HG03342 (cell line): ENCODE results near the gene SLC26A4.
"Not testable (repeated sequence)": the region's sequence is repeated elsewhere in the genome, so short reads cannot be mapped to it uniquely, and the experiment has no call there.

Source experiments
- ATAC-seq: cut with Tn5 transposase; IDR thresholded peaks from one replicate; pipeline ENCODE4 v1.9.1; 2021; ENCODE audit warnings: mild to moderate bottlenecking, moderate library complexity; ENCODE audit not compliant: unreplicated experiment

The SLC26A4 gene

DNA sequence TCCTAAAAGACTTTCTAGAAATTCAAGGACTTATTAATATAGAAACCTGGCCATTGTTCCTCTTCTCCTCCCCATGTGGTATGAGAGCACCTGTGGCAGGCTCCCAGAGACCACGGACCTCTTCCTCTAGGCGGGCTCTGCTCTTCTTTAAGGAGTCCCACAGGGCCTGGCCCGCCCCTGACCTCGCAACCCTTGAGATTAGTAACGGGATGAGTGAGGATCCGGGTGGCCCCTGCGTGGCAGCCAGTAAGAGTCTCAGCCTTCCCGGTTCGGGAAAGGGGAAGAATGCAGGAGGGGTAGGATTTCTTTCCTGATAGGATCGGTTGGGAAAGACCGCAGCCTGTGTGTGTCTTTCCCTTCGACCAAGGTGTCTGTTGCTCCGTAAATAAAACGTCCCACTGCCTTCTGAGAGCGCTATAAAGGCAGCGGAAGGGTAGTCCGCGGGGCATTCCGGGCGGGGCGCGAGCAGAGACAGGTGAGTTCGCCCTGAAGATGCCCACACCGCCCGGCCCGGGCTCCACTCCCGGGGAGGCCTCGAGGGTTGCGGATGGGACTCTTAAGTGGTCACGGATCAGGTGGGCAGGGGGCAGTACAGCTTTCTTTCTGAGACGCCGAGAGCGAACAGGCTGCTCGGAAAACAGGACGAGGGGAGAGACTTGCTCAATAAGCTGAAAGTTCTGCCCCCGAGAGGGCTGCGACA lies at the start of gene SLC26A4:
Gene SLC26A4 (plus strand): TSS at position 448 of the 700 bp plus-strand sequence. CDS start 814 bp downstream, outside the sequence.
- peak; percentile 59 for ATAC-seq

DNA sequence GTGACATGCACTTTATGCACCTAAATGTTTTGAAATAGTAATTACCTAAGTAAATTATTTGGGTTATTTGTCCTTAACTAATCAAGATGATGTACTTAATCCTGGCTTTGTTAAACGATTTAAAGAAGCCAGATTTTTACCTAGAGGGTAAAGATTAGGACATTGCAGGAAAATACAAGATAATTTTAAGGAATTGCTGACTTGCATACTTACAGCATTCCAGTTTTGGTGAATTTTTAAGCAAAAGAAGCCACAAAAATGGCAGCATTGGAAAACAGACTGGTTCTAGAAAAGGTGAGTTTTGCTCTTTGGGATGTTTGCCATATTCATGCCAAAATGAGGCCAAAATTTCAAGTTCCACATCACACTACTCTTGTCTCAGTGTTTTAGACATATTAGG lies 47.2 kb upstream of the SLC26A4 start:
- no peak for ATAC-seq

DNA sequence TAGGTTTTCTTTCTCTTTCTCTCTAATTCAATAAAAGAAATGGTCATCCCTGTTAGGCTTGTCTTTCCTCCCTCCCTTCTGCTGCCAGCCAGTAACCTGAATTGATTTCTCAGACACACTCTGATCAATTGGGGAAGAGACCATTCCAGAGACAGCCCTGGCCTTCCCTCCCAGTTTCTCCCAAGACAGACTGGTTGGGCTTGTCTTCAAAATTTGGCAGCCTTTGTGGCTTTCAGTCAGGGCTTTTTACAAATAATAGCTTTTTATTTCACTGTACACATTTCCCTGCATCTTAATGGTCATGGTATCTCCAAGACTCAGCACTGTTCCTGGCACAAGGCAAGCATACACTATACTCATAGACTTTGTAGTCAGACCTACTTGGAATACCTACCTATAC lies 46.7 kb upstream of the SLC26A4 start:
- no peak for ATAC-seq

DNA sequence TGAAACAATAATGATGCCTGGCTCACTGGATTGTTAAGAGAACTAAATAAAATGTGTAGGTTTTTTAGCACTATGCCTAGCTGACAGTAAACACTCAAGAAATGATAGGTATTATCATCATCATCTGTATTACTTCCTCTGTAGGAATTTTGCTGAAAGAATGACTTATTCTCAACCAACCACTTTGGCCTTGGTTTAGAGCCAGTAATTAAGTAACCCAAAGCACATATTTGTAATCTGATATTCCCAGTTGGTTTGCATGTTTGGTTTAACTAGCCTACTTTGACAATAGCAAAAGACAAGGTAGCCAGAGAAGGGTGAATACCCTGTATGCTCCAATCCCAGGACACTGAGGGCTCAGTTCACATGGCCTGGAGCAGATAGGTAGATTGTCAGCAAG lies 46.2 kb upstream of the SLC26A4 start:
- ATAC-seq: no peak

DNA sequence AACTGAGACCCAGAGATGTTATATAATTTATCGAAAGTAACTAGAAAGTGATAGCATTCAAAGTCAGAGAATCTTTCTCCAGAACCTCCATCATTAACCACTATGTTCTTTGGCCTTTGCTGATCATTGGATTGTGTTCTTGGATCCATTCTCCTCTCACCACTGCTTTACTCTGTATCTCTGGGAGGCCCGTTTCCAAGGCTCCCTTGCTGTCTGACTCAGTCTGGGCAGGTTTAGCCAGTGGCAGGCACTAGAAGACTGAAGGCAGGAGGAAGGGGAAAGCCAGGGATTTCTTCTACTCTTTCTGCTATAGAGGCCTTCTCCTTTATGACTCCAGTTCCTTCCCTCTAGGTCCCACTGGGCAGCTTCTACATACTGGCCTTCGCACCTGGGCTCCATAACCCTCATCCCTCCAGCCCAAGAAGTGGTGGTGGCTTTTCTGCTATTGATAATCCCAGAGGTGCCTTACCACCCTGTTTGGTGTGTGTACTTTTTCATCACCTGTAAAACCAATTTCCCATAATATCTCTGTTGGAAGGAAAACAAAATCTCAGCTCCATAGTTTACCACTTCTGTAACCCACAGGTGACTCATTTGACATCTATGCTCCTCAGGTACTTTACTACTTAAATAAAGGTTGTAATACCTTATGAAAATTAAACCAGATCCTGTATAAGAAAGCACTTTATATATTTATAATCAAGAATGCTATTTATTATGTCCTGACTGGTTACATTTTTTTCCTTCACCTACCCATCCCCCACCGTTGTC lies 44.5 kb upstream of the SLC26A4 start:
- ATAC-seq: no peak

DNA sequence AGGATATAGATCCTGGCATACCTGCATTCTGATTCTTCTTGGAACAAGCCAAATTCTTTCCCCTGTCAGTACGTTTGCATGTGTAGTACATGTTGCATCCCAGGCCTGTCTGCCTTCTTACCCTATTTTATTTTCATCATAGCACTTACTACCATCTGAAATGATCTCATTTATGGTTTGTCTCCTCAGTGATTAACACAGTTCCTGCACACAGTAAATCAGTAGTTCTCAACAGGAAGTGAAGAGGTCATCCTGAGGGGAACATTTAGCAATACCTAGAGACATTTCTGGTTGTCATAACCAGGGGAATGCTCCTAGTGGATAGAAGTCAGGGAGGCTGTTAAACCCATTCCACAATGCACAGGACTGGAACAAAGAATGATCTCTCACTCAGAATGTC lies 38.2 kb upstream of the SLC26A4 start:
- ATAC-seq: peak; percentile 40

DNA sequence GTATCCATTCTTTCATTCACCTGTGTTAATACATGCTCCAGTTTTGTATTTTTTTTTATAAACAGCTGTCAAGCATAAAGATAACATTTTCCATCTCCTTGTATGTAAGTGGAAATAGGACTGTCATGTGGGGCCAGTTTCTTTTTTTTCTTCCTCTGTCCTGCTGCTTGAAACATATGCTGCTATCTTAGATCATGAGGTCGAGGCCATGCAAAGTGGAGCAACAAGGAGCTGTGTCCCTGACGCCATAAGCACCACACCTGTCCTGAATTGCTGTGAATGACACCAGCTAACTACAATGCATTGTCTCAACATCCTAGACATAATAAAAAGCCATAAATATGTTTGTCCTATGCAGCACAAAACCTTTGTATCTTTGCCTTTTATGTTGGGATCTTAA lies 37.7 kb upstream of the SLC26A4 start:
- no peak for ATAC-seq

DNA sequence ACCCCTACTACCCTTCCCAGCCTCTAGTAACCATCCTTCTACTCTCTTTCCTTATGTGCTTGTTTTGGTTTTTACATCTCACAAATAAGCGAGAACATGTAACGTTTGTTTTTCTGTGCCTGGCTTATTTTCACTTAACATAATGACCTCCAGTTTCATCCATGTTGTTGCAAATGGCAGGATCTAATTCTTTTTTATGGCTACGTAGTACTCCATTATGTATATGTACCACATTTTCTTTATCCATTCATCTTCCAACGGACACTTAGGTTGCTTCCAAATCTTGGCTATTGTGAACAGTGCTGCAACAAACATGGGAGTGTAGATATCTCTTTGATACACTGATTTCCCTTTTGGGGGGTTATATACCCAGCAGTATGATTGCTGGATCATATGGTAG lies 33.6 kb upstream of the SLC26A4 start:
- ATAC-seq: no peak

DNA sequence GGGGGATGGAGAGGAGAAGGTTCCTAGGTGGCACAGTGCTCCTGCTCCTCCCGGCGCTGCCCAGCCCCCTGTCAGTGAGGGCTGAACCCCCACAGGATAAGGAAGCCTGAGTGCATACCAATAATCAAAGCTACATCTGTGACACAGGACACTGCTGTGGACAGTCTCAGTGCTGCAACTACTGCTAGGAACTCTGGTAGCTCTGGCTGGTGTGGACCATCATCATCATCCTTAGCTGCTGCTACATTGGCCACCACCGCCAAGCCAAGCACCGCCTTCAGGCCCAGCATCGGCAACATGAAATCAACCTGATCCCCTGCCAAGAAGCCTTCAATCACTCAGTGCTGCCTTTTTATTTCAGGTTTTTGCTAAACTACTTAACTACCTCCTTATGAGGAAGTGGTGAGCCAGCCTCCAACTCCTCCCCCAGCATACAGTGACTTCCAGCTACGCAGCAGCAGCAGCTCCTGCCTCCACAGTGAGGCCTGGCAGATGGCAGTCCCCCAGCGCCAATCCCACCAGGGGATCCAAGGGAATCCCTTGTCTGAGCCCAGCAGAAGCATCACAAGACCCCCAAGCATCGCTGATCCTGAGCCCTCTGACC lies 32.1 kb upstream of the SLC26A4 start:
- ATAC-seq: no peak

DNA sequence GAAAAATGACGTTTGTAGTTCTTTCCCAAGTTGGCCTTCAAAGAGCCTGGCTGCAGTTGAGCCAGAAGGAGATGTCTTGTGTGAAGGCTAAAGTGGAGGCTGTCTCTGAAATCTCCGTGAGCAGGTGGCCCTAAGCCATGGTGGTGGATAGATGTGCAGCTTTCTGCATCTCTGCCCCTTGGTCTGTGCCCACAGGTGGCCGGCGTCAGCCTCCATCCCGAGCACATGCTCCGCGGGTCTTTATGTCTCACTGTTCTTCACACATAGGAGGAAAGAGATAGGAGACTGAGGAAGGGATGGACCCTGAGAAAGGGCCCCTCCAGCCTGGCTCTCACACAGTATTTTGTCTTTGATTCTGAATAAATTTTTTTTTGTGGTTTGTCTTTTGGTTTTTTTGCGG lies 30.3 kb upstream of the SLC26A4 start:
- no peak for ATAC-seq

DNA sequence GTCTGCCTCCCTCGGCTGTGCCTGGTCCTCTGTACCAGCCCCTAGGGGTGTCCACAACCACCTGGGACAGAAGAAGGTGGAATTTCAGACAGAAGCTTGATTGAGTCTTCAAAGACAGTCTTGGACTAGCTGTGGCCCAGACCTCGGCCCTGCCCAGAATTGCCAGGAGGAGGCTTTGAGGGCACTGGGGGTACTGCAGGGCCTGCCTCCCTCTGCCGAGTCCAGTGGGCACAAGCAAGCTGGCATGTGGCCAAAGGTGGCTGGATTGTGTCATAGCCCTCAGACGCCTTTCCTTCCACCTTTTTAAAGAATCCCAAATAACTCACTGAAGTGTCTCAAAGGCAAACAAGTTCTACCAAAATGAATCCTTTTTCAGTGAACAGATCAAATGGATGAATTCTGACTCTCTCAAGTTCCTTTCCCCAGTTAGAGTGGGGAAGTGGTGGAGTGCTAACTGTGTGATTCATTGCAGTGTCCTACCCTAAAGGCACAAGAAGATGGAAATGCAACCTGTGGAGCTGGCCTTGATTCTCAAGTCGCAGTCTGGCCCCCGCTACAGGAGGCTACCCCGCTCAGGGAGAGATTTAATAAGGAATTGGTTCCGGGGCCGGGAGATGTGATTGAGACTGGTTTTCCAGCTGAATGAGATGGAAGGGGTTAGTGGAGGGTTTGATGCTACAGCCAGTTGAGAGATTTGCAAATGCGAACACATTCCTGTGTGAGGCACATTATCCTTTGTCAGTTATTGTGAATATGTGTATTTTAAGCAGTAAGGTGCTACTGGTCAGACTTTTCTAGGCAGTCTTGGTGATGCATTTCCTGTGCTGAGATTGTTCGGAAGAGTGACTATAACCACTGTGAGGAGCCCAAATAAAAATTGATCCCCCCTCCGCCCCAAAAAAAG lies 28.8 kb upstream of the SLC26A4 start:
- ATAC-seq: no peak

DNA sequence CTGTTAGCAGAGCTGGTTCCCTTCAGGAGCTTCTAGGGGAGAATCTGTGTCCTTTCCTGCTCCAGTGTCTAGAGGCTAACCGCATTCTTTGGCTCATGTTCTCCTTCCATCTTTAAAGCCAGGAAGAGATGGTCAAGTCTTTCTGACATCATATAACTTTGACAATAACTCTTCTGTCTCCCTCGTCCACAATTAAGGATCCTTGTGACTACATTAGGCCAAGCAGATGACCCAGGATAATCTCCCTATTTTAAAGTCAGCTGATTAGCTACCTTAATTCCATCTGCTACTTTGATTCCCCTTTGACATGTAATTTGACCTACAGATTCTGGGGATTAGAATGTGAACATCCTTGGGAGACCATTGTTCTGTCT lies 28.1 kb upstream of the SLC26A4 start:
- ATAC-seq: no peak

DNA sequence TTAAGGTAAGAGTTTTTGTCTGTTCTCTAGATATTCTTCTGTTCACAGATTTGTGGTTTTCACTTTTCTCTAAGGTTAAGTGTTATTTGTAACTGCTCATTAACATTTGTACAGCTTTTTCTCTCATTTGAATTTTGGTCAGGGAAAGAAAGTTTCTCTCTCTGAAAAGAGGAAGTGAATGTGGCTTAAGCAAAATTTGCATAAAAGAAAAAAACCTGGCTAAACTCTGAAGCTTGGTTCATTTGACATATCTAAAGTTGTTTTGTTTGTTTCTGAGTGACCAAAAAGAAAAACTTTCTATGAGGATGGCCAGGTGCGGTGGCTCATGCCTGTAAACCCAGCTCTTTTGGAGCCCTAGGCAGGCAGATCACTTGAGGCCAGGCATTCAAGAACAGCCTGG lies 22.0 kb upstream of the SLC26A4 start:
- ATAC-seq: peak; percentile 92

DNA sequence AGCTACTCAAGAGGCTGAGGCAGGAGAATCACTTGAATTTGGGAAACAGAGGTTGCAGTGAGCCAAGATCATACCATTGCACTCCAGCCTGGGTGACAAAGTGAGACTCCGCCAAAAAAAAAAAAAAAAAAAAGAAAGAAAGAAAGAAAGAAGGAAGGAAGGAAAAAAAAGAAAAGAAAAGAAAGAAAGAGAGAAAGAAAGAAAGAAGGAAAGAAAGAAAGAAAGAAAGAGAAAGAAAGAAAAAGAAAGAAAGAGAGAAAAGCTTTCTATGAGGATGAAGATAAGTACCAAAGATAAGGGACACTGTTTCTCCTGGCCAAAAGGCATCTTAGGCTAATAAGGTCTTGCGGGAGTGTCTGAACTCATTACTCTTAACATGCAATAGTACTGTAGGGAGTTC lies 21.6 kb upstream of the SLC26A4 start:
- ATAC-seq: not testable (repeated sequence)

DNA sequence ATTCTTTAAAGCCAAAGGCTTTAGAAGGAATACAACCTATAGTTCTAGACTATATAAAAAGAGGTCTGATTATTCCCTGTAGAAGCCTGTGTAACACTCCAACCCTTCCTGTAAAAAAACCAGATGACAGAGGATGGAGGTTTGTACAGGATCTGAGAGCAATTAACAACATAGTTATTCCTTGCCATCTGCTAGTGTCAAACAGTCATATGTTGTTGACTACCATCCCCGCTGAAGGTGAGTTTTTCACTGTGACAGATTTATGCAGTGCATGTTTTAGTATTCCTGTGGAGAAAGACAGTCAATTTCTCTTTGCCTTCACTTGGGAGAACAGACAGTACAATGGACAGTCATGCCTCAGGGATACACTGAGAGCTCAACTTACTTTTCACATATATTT lies 19.0 kb upstream of the SLC26A4 start:
- ATAC-seq: no peak

DNA sequence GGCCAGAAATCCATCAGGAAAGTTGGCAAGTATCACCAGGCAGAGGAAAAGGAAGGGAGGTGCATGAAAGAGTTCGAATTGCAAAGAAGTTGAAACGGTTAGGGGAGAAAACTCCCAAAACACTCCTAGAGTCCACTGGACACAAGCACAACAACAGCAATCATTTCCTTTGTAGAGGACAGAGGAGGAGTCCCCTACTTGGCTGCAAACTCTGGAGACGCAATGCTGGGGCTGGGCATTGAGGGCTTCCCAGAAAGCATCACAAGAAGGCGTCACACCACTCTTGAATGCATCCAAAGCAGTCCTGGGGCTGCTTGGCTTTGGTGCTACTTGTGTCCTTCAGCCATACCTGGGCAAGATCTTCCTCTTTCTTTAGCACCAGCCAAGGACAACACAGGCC lies 18.1 kb upstream of the SLC26A4 start:
- ATAC-seq: no peak

DNA sequence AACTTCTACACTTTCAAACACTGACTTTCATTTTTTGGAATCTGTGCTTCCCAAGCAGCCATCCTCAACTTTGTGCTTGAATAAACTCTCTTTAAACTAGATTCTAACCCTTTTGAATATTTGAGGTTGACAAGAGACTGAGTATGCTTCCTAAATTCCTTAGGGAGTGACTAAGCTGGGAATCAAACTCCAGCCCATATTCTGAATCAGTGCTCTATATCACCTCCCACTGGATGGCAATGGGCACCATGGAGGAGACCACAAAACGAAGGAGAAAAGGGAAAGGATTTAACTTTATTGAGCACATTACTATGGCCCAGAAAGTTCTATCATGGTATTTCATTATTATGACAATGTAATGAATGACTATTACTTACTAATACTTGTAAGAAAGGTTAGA lies 17.2 kb upstream of the SLC26A4 start:
- ATAC-seq: no peak

DNA sequence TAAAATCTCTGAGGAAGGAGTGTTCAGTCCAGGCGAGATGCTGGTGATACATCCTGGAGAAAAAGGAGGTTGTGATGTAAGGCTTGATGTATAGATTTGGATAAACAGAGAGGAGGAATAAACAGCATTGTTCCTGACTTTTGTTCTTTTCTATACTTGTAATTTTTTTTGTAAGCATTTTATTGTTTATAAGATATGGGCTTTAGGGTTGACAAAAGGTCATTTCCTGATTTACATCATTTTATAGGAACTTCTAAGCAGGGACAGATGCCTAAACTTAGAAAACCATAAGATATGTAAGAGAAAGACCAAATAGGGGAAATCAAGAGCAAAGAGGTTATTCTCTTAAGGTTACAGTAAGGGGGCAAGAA lies 16.7 kb upstream of the SLC26A4 start:
- ATAC-seq: no peak

DNA sequence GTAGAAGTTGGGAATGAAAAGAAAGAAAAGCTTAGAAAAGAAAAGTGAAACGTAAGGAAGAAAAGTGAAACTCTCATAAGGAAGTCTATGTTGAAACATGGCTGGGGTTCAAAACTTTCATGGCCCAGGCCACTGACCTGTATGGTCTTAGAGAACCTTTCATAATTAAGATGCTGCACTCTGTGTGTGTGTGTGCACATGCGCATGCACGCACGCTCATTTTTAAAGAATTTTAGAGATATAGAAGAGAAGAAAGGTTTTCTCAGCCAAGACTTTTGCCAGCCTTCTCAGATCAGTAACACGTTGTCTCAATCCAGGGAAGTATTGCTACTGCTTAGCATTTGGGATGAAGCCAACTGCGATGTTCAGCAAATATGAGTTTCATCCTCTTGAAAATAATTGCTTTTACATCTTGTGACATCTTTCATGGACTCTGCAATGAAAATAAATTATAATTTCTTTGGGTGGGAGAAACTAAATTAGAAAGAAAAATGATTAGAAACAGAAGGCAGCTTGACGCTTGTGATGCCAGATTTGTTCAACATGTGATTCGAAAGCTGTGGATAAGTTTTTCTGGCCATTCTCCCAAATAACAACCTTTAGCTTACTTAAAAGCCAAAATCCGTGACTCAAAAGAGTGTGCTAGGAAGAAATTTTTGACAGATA lies 16.2 kb upstream of the SLC26A4 start:
- ATAC-seq: no peak

DNA sequence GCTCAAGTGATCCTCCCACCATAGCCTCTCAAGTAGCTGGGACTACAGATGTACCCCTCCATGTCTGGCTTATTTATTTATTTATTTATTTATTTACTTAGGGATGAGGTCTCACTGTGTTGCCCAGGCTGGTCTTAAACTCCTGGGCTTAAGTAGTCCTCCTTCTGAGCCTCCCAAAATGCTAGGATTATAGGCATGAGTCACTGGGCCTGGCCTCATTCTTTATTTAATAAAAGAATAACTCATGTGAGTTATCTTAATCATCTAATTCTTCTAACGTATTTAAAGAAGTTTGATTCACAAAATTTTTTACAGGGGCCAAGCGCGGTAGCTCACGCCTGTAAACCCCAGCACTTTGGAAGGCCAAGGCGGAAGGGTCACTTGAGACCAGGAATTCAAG lies 8.0 kb upstream of the SLC26A4 start:
- ATAC-seq: no peak

DNA sequence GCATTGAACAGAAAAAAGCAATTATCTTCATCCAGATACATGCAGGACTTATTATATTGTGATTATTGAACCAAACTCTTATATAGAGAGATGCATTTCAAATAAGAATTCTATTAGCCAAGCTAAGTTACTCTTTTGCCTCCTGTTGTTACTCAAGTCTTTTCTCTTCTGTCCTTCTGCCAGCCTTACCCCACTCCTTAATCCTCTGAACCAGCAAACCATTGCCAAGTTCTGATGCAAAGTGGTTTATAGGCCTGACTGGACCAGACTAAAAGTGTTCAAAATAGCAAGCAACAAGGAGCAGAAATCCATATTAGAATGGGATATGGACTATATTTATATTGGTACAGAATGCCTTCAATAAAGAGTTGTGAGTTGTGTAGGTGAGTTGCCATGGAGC lies 2.2 kb upstream of the SLC26A4 start:
- ATAC-seq: no peak
